Esophagus squamous epithelium (tissue), 5 donors: ENCODE results near the gene SH3BP5L. TPM values are rescaled to one million over a fixed set of nuclear protein-coding genes. Genes with fewer than 3 reads are reported as not detected.

Source experiments
- DNase-seq: peaks from one replicate; lab custom pipeline; 2025; lab: John Stamatoyannopoulos, UW
- H3K27ac ChIP-seq, 4 donors: fragments of 200-600 bp; sonication (generic); one replicate each; pipeline ENCODE4 v1.5.1; 2016 to 2019; ENCODE audit warnings: mild to moderate bottlenecking in 1 of 4
- H3K27me3 ChIP-seq, 4 donors: fragments of 200-600 bp; sonication (generic); 1 replicate in 3 of 4; 2 replicates in 1 of 4; pipeline versions ENCODE4 v1.5.1 to v1.6.0; 2017 to 2021; ENCODE audit warnings: antibody characterized with exemption in 1 of 4
- H3K36me3 ChIP-seq, 3 donors: fragments of 200-600 bp; sonication (generic); one replicate each; pipeline ENCODE4 v1.5.1; 2016 to 2019
- H3K4me1 ChIP-seq, 3 donors: fragments of 200-600 bp; sonication (generic); one replicate each; pipeline ENCODE4 v1.5.1; 2017 to 2019
- H3K4me3 ChIP-seq, 4 donors: fragments of 200-600 bp; sonication (generic); 1 replicate in 3 of 4; 2 replicates in 1 of 4; pipeline ENCODE4 v1.5.1; 2016 to 2019; ENCODE audit warnings: mild to moderate bottlenecking in 2 of 4, moderate library complexity in 1 of 4
- H3K9me3 ChIP-seq, 3 donors: fragments of 200-600 bp; sonication (generic); one replicate each; pipeline ENCODE4 v1.5.1; 2016 to 2019
- CTCF ChIP-seq, 6 experiments: fragments of 450-650 bp in 4 of 6; fragments of 200-600 bp in 2 of 6; sonication (generic) in 2 of 6; IDR thresholded peaks; one replicate each; pipeline ENCODE4 v1.5.1; 2016 to 2019; ENCODE audit warnings: antibody characterized with exemption in 6 of 6, mild to moderate bottlenecking in 4 of 6, moderate library complexity in 4 of 6
- POLR2A ChIP-seq, 4 donors: fragments of 450-650 bp; IDR thresholded peaks; one replicate each; pipeline ENCODE4 v1.6.1; 2017; ENCODE audit warnings: antibody characterized with exemption in 4 of 4, mild to moderate bottlenecking in 4 of 4, moderate library complexity in 3 of 4
- WGBS, 2 donors: methylation state at CpG; one replicate each; pipeline ENCODE4 v1.1.5; 2018; 5-methylcytosine and 5-hydroxymethylcytosine counted together
- intact Hi-C: fragments of 100-400 bp; cut with DNase I; formaldehyde crosslinking; loops from one replicate; pipeline ENCODE4 v1.15.0; 2022
- total RNA-seq, 4 donors: library from RNA; depleted of rRNA; stranded (reverse); fragments of >200 nt; gene quantifications; one replicate each; pipeline ENCODE4 v1.1.0, GENCODE V29; 2016
- donor health status: DM: yes; HTN: yes; CAD: no.

Gene SH3BP5L
- total RNA-seq, 4 donors from 2014 or later = 19.2 to 23.1 (median 21.9) TPM

- Histone ChIP-seq H3K36me3 (peaks cover 18 to 59% (median 30%) of the 10 kb centered on the region in 3 donors), H3K27ac (peak overlapping the region in 2 of 4 donors; percentile 12 to 42), H3K9me3 (no peaks in the 10 kb centered on the region), H3K4me3 (no peak overlapping the region), H3K4me1 (peaks cover 14 to 33% (median 14%) of the 10 kb centered on the region in 3 donors), H3K27me3 (no peaks in the 10 kb centered on the region)
- 57 to 76% methylated on average over 19 to 31 of the region's 57 CpGs for WGBS, 2 donors
- peak in 1 of 6 experiments; percentile 35 for TF ChIP-seq CTCF (IDR thresholded peaks at IDR 0.05)
- no peak for TF ChIP-seq POLR2A (IDR thresholded peaks at IDR 0.05)
- intact Hi-C loops = no loop called here
- DNase-seq = no peak
Measured at GRCh38 chr1:248811514-248812490, 13.9 kb downstream of the SH3BP5L start.

- intact Hi-C loops = no loop called here
- Histone ChIP-seq H3K27me3 (no peaks in the 10 kb centered on the region), H3K9me3 (no peaks in the 10 kb centered on the region), H3K4me1 (peaks cover 14 to 39% (median 14%) of the 10 kb centered on the region in 3 donors), H3K36me3 (peaks cover 18 to 51% (median 26%) of the 10 kb centered on the region in 3 donors), H3K27ac (peak overlapping the region in 2 of 4 donors; percentile 34 to 42), H3K4me3 (no peak overlapping the region)
- no peak for DNase-seq
- TF ChIP-seq POLR2A (IDR thresholded peaks at IDR 0.05) (no peak), CTCF (IDR thresholded peaks at IDR 0.05) (no peak)
- 41 to 48% methylated on average over 9 to 11 of the region's 12 CpGs for WGBS, 2 donors
Measured at GRCh38 chr1:248810727-248811513, 14.8 kb downstream of the SH3BP5L start.

GRCh38 chr1:248810000-248810726, 15.6 kb downstream of the SH3BP5L start:
- no peaks in the 10 kb centered on the region for H3K27me3 ChIP-seq
- H3K9me3 ChIP-seq = no peaks in the 10 kb centered on the region
- peak overlapping the region in 1 of 4 donors; percentile 42 for H3K27ac ChIP-seq
- 60 to 91% methylated on average over 7 to 10 of the region's 10 CpGs for WGBS, 2 donors
- H3K36me3 ChIP-seq = peaks cover 18 to 43% (median 18%) of the 10 kb centered on the region in 3 donors
- no peak for TF ChIP-seq CTCF (IDR thresholded peaks at IDR 0.05)
- TF ChIP-seq POLR2A (IDR thresholded peaks at IDR 0.05) = no peak
- intact Hi-C loops = no loop called here
- no peak for DNase-seq
- H3K4me1 ChIP-seq = peaks cover 14 to 39% (median 14%) of the 10 kb centered on the region in 3 donors
- no peak overlapping the region for H3K4me3 ChIP-seq

GRCh38 chr1:248808876-248809275, 16.8 kb downstream of the SH3BP5L start:
- 75 to 80% methylated on average over 9 of the region's 9 CpGs for WGBS, 2 donors
- intact Hi-C loops = no loop called here
- TF ChIP-seq CTCF (IDR thresholded peaks at IDR 0.05) (no peak), POLR2A (IDR thresholded peaks at IDR 0.05) (no peak)

More at GRCh38 chr1:248808876-248809275, 16.8 kb downstream of the SH3BP5L start:
- Histone ChIP-seq H3K27me3 (no peaks in the 10 kb centered on the region), H3K9me3 (no peaks in the 10 kb centered on the region), H3K4me1 (peaks cover 14 to 39% (median 14%) of the 10 kb centered on the region in 3 donors), H3K4me3 (no peak overlapping the region), H3K27ac (no peak overlapping the region), H3K36me3 (peaks cover 8 to 30% (median 10%) of the 10 kb centered on the region in 3 donors)
- no peak for DNase-seq
